ENCODE results near the gene ZBTB12.
"Not testable (repeated sequence)": the region's sequence is repeated elsewhere in the genome, so short reads cannot be mapped to it uniquely, and the experiment has no call there.

ZBTB12 gene

GRCh38 chr6:31909298-31909697, 7.4 kb upstream of the ZBTB12 start:
- H3K9me3 ChIP-seq; H3K36me3 ChIP-seq (replicated peaks); H3K4me3 ChIP-seq; H3K4me1 ChIP-seq; DNase-seq (ENCODE audit: low spot score in 2 of 2); H3K27me3 ChIP-seq (ENCODE audit: low read depth): not testable (repeated sequence)
- in situ Hi-C loops (cut with MboI; ENCODE audit: low sequenced_read_pairs), result loop anchor here (5.0 kb wide), 1 partner anchor 43 kb away; no protein-coding TSS in a partner anchor

GRCh38 chr6:31908791-31909190, 6.9 kb upstream of the ZBTB12 start:
- Histone ChIP-seq H3K36me3 (replicated peaks) (no peaks in the 10 kb centered on the region), H3K9me3 (no peaks in the 10 kb centered on the region), H3K27me3 (ENCODE audit: low read depth) (no peaks in the 10 kb centered on the region), H3K4me1 (no peaks in the 10 kb centered on the region), H3K4me3 (no peak overlapping the region)
- in situ Hi-C loops (cut with MboI; ENCODE audit: low sequenced_read_pairs), result loop anchor here (5.0 kb wide), 1 partner anchor 44 kb away; no protein-coding TSS in a partner anchor
- DNase-seq (ENCODE audit: low spot score in 2 of 2), result no peak

DNA sequence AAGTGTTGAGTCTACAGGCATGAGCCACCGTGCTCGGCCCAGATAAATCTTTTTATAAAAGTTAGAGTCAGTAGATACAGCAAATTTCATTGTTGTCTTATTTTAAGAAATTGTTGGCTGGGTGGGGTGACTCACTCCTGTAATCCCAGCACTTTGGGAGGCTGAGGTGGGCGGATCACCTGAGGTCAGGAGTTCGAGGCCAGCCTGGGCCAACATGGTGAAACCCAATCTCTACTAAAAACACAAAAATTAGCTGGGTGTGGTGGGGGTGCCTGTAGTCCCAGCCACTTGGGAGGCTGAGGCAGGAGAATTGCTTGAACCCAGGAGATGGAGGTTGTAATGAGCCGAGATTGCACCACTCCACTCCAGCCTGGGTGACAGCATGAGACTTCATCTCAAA, 6.4 kb upstream of the ZBTB12 start:
- DNase-seq (ENCODE audit: low spot score in 2 of 2); H3K9me3 ChIP-seq; H3K36me3 ChIP-seq (replicated peaks); H3K4me3 ChIP-seq; H3K27me3 ChIP-seq (ENCODE audit: low read depth); H3K4me1 ChIP-seq: not testable (repeated sequence)
- in situ Hi-C loops (cut with MboI; ENCODE audit: low sequenced_read_pairs), result loop anchor here (5.0 kb wide), 1 partner anchor 44 kb away; no protein-coding TSS in a partner anchor

- no peaks in the 10 kb centered on the region for H3K36me3 ChIP-seq (replicated peaks)
- H3K4me3 ChIP-seq, result no peak overlapping the region
- H3K4me1 ChIP-seq, result no peaks in the 10 kb centered on the region
- in situ Hi-C loops (cut with MboI; ENCODE audit: low sequenced_read_pairs), result loop anchor here (5.0 kb wide), 1 partner anchor 45 kb away; no protein-coding TSS in a partner anchor
- no peaks in the 10 kb centered on the region for H3K27me3 ChIP-seq (ENCODE audit: low read depth)
- DNase-seq (ENCODE audit: low spot score in 2 of 2), result no peak
- H3K9me3 ChIP-seq, result no peaks in the 10 kb centered on the region
These were observed 5.4 kb upstream of the ZBTB12 start for GRCh38 chr6:31907158-31907813.

DNA sequence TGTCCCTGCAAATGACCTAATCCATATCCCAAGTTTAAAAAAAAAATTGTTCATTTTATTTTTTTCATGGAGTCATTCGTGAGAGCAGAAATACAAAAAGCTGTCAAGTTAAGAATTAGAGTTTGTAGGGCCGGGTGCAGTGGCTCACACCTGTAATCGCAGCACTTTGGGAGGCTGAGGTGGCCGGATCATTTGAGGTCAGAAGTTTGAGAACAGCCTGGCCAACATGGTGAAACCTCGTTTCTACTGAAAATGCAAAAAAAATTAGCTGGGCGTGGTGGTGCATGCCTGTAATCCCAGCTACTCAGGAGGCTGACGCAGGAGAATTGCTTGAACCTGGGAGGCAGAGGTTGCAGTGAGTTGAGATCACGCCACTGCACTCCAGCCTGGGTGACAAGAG, 4.8 kb upstream of the ZBTB12 start:
- not testable (repeated sequence) for DNase-seq (ENCODE audit: low spot score in 2 of 2); H3K4me3 ChIP-seq; H3K27me3 ChIP-seq (ENCODE audit: low read depth); H3K36me3 ChIP-seq (replicated peaks); H3K9me3 ChIP-seq; H3K4me1 ChIP-seq
- in situ Hi-C loops (cut with MboI; ENCODE audit: low sequenced_read_pairs), result loop anchor here (5.0 kb wide), 1 partner anchor 46 kb away; no protein-coding TSS in a partner anchor

GRCh38 chr6:31906122-31906521, 4.2 kb upstream of the ZBTB12 start:
- Histone ChIP-seq H3K4me3 (no peak overlapping the region), H3K4me1 (no peaks in the 10 kb centered on the region), H3K27me3 (ENCODE audit: low read depth) (no peaks in the 10 kb centered on the region), H3K36me3 (replicated peaks) (no peaks in the 10 kb centered on the region), H3K9me3 (no peaks in the 10 kb centered on the region)
- in situ Hi-C loops (cut with MboI; ENCODE audit: low sequenced_read_pairs), result loop anchor here (5.0 kb wide), 1 partner anchor 46 kb away; no protein-coding TSS in a partner anchor
- DNase-seq (ENCODE audit: low spot score in 2 of 2), result no peak

GRCh38 chr6:31905041-31905440, 3.2 kb upstream of the ZBTB12 start:
- Histone ChIP-seq H3K4me1 (no peaks in the 10 kb centered on the region), H3K27me3 (ENCODE audit: low read depth) (no peaks in the 10 kb centered on the region), H3K9me3 (no peaks in the 10 kb centered on the region), H3K36me3 (replicated peaks) (no peaks in the 10 kb centered on the region), H3K4me3 (no peak overlapping the region)
- no peak for DNase-seq (ENCODE audit: low spot score in 2 of 2)
- in situ Hi-C loops (cut with MboI; ENCODE audit: low sequenced_read_pairs), result loop anchor here (5.0 kb wide), 1 partner anchor 47 kb away; no protein-coding TSS in a partner anchor

DNA sequence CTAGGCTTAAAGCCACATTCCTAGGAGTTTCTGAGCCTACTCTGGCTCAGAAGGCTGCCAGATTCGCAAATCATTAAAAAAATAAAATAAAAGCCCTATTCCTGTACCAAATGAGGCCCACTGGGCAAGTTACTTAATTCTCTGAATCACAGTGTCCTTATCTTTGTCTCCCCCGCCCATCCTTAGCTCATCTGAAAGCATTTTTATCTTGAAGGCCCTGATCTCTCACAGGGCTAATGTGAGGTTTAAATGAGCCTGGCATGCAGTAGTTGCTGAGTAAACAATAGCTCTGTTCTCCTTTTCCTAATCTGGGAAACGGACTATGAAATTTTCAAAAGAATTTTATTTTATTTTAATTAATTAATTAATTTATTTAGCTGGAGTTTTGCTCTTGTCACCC, 2.1 kb upstream of the ZBTB12 start:
- H3K9me3 ChIP-seq, result no peaks in the 10 kb centered on the region
- H3K4me1 ChIP-seq, result peaks cover under 1% of the 10 kb centered on the region
- DNase-seq (ENCODE audit: low spot score in 2 of 2), result no peak
- no peaks in the 10 kb centered on the region for H3K36me3 ChIP-seq (replicated peaks)
- in situ Hi-C loops (cut with MboI; ENCODE audit: low sequenced_read_pairs), result no loop called here
- no peaks in the 10 kb centered on the region for H3K27me3 ChIP-seq (ENCODE audit: low read depth)
- H3K4me3 ChIP-seq, result no peak overlapping the region

DNA sequence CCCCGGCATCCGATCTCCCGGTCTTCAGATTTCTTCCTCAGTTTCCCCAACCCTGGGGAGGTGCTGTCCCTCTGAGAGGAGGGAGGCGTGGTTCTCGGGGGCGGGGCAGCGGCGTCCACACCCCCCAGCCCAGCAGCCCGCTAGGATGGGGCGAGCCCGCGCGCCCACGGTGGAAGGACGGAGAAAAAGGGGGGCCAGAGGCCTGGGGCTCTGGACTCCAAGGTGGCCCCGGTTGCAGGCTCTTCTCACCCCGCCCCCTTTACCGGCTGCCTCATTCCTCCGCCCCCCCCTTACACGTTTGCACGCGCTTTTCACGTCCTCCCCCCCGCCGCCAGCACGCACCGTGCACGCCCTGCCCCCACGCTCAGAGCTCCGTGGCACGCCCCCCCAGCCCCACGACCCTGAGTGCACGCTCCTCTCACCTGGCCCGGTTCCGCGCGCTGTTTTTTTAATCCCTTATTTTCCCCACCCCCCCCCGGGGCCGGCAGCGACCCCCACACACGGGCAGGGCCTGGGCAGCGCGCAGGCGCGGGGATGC, 402 bp downstream of the ZBTB12 start:
- DNase-seq (ENCODE audit: low spot score in 2 of 2), result peak in 1 of 2 experiments; percentile 71
- H3K4me1 ChIP-seq, result peaks cover 9% of the 10 kb centered on the region
- H3K27me3 ChIP-seq (ENCODE audit: low read depth), result no peaks in the 10 kb centered on the region
- peak overlapping the region; percentile 44 for H3K4me3 ChIP-seq
- 0 out of 2 replicates have a peak, but pooled peaks cover 5% of the 10 kb centered on the region for H3K36me3 ChIP-seq (replicated peaks)
- in situ Hi-C loops (cut with MboI; ENCODE audit: low sequenced_read_pairs), result no loop called here
- no peaks in the 10 kb centered on the region for H3K9me3 ChIP-seq

GRCh38 chr6:31900917-31901414, 920 bp downstream of the ZBTB12 start:
- no peaks in the 10 kb centered on the region for H3K27me3 ChIP-seq (ENCODE audit: low read depth)
- peak overlapping the region; percentile 44 for H3K4me3 ChIP-seq
- H3K9me3 ChIP-seq, result no peaks in the 10 kb centered on the region
- H3K4me1 ChIP-seq, result peaks cover 9% of the 10 kb centered on the region
- peaks cover 6% of the 10 kb centered on the region for H3K36me3 ChIP-seq (replicated peaks)
- in situ Hi-C loops (cut with MboI; ENCODE audit: low sequenced_read_pairs), result no loop called here
- no peak for DNase-seq (ENCODE audit: low spot score in 2 of 2)

- Histone ChIP-seq H3K4me3 (no peak overlapping the region), H3K9me3 (no peaks in the 10 kb centered on the region), H3K4me1 (peaks cover 9% of the 10 kb centered on the region), H3K27me3 (ENCODE audit: low read depth) (no peaks in the 10 kb centered on the region), H3K36me3 (replicated peaks) (peaks cover 10% of the 10 kb centered on the region)
- in situ Hi-C loops (cut with MboI; ENCODE audit: low sequenced_read_pairs), result no loop called here
- DNase-seq (ENCODE audit: low spot score in 2 of 2), result no peak
These were observed 1.8 kb downstream of the ZBTB12 start for GRCh38 chr6:31899882-31900722.

GRCh38 chr6:31899215-31899614, 2.7 kb downstream of the ZBTB12 start:
- no peak for DNase-seq (ENCODE audit: low spot score in 2 of 2)
- H3K27me3 ChIP-seq (ENCODE audit: low read depth), result no peaks in the 10 kb centered on the region
- H3K4me3 ChIP-seq, result no peak overlapping the region
- H3K4me1 ChIP-seq, result peaks cover 9% of the 10 kb centered on the region
- no peaks in the 10 kb centered on the region for H3K9me3 ChIP-seq
- in situ Hi-C loops (cut with MboI; ENCODE audit: low sequenced_read_pairs), result no loop called here
- H3K36me3 ChIP-seq (replicated peaks), result peaks cover 19% of the 10 kb centered on the region

GRCh38 chr6:31898383-31899011, 3.4 kb downstream of the ZBTB12 start:
- no peaks in the 10 kb centered on the region for H3K27me3 ChIP-seq (ENCODE audit: low read depth)
- peak; percentile 36 to 73 for DNase-seq (ENCODE audit: low spot score in 2 of 2)
- in situ Hi-C loops (cut with MboI; ENCODE audit: low sequenced_read_pairs), result no loop called here
- H3K4me1 ChIP-seq, result peaks cover 9% of the 10 kb centered on the region
- H3K4me3 ChIP-seq, result peak overlapping the region; percentile 94
- H3K9me3 ChIP-seq, result no peaks in the 10 kb centered on the region
- H3K36me3 ChIP-seq (replicated peaks), result peaks cover 23% of the 10 kb centered on the region
